ENCODE data around the gene UBAC1.

UBAC1 gene

DNA sequence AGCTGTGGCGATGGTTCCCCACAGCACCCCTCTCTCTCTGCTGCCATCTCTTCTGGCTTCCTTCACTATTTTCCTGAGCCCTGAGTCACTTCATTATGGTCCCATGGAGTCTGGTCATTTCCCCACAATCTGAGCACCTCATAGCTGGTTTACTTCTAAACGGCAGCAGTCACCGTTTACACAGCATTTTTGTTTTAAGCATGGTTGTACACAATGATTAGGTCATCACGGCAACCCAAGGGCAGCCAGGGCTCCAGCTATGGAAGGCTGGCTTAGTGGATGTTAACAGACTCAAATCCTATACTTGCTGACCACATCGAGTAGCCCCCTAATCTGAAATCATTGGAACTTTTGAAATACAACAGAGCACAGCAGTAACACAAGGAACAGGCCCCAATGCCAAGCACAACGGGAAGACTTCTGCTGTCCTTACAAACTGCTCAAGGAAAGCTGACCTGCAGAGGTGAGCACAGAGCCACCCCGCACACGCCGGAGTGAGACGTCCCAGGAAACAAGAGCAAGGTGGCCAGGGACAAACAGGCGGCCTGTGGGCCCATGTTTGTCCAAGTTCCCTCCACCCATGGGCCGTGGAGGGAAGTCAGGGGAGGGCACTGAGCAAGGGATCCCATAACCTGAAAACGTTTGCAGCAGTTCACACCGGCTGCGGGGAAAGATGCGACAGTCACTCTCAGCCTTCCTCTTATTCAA, 76.7 kb downstream of the UBAC1 start:
- DNase-seq (ENCODE audit: low read depth in 2 of 2) = no peak

DNA sequence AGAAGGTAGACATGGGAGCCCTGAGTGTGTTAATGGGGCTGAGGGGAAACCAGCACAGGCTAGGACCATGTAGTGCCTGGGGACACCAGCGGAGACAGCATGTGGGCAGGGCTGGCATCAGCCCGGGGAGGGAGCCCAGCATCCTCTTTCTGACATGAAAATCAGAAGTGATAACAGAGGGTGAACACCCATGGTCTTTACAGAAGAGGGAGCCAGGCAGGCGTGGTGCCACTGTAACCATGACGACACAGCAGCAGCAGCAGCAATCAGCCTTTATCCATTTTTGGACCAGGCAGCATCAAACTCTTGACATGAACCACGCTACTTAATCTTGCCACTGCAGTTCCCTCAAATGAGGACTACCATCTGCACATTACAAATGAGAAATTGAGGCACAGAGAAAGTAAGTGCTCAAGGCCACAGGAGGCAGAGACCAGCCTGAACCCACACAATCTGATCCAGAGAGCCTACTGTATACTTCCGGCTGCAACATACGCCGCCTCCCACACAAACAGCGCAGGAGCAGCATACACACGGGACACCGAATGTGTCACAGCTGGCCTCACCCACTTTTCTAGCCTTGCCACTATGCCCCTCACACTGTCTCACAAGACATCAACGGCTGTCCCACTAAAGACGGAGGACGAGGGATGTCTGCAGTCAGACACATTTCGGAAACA, 77.6 kb downstream of the UBAC1 start:
- DNase-seq (ENCODE audit: low read depth in 2 of 2) = no peak

Measured in stimulated activated CD4-positive, alpha-beta T cell treated with anti-CD3 and anti-CD28 coated beads, Interleukin-12 subunit alpha, Interleukin-12 subunit beta, amount 100 ng/mL, for 24 hours (primary cell).